22Rv1 (cell line): Measurements from ENCODE around the gene CCL17.

ENCODE experiments used
- ZFX ChIP-seq: fragments of 450-650 bp; IDR thresholded peaks from 2 replicates; pipeline ENCODE4 v1.6.1; 2017; ENCODE audit warnings: antibody characterized with exemption, borderline replicate concordance
- TF ChIP-seq, protein P1 (sequence below): fragments of 450-650 bp; IDR thresholded peaks from 2 replicates; pipeline ENCODE4 v1.5.1; 2017; ENCODE audit warnings: mild to moderate bottlenecking

- TF ChIP-seq, protein P1, sequence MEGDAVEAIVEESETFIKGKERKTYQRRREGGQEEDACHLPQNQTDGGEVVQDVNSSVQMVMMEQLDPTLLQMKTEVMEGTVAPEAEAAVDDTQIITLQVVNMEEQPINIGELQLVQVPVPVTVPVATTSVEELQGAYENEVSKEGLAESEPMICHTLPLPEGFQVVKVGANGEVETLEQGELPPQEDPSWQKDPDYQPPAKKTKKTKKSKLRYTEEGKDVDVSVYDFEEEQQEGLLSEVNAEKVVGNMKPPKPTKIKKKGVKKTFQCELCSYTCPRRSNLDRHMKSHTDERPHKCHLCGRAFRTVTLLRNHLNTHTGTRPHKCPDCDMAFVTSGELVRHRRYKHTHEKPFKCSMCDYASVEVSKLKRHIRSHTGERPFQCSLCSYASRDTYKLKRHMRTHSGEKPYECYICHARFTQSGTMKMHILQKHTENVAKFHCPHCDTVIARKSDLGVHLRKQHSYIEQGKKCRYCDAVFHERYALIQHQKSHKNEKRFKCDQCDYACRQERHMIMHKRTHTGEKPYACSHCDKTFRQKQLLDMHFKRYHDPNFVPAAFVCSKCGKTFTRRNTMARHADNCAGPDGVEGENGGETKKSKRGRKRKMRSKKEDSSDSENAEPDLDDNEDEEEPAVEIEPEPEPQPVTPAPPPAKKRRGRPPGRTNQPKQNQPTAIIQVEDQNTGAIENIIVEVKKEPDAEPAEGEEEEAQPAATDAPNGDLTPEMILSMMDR = no peak
- TF ChIP-seq ZFX = no peak
Observed at GRCh38 chr16:57385083-57385482, 19.5 kb upstream of the CCL17 start.
